ENCODE data around the gene TRIM2.

Gene TRIM2

GRCh38 chr4:153270361-153270760, 66.1 kb downstream of the TRIM2 start:
- TF ChIP-seq POLR2AphosphoS5 (IDR thresholded peaks at IDR 0.05; ENCODE audit: low read depth) (no peak), SPI1 (IDR thresholded peaks at IDR 0.05; ENCODE audit: borderline replicate concordance, low read depth) (no peak), CTCF (IDR thresholded peaks at IDR 0.05; ENCODE audit: insufficient read depth, low read length) (no peak), REST (IDR thresholded peaks at IDR 0.05; ENCODE audit: insufficient replicate concordance, low read depth) (no peak), GABPA (IDR thresholded peaks at IDR 0.05; ENCODE audit: low read depth) (no peak)
- DNase-seq (ENCODE audit: low read depth in 1 of 2, low spot score in 1 of 2) = no peak
- Histone ChIP-seq H3K27me3 (ENCODE audit: insufficient read depth, poor library complexity, severe bottlenecking) (no peaks in the 10 kb centered on the region), H3K4me3 (replicated peaks; ENCODE audit: insufficient read depth, low read length) (no peak overlapping the region), H3K27ac (replicated peaks) (no peak overlapping the region)

GRCh38 chr4:153271820-153272219, 67.6 kb downstream of the TRIM2 start:
- DNase-seq (ENCODE audit: low read depth in 1 of 2, low spot score in 1 of 2) = no peak
- Histone ChIP-seq H3K27ac (replicated peaks) (no peak overlapping the region), H3K4me3 (replicated peaks; ENCODE audit: insufficient read depth, low read length) (no peak overlapping the region), H3K27me3 (ENCODE audit: insufficient read depth, poor library complexity, severe bottlenecking) (no peaks in the 10 kb centered on the region)
- TF ChIP-seq GABPA (IDR thresholded peaks at IDR 0.05; ENCODE audit: low read depth) (no peak), POLR2AphosphoS5 (IDR thresholded peaks at IDR 0.05; ENCODE audit: low read depth) (no peak), REST (IDR thresholded peaks at IDR 0.05; ENCODE audit: insufficient replicate concordance, low read depth) (no peak), SPI1 (IDR thresholded peaks at IDR 0.05; ENCODE audit: borderline replicate concordance, low read depth) (no peak), CTCF (IDR thresholded peaks at IDR 0.05; ENCODE audit: insufficient read depth, low read length) (no peak)

- no peak for TF ChIP-seq REST (IDR thresholded peaks at IDR 0.05; ENCODE audit: insufficient replicate concordance, low read depth)
- no peak for TF ChIP-seq POLR2AphosphoS5 (IDR thresholded peaks at IDR 0.05; ENCODE audit: low read depth)
- no peak for TF ChIP-seq SPI1 (IDR thresholded peaks at IDR 0.05; ENCODE audit: borderline replicate concordance, low read depth)
- TF ChIP-seq GABPA (IDR thresholded peaks at IDR 0.05; ENCODE audit: low read depth) = no peak
- no peak for TF ChIP-seq CTCF (IDR thresholded peaks at IDR 0.05; ENCODE audit: insufficient read depth, low read length)
Observed at GRCh38 chr4:153273751-153274150, 69.5 kb downstream of the TRIM2 start.

More at GRCh38 chr4:153273751-153274150, 69.5 kb downstream of the TRIM2 start:
- Histone ChIP-seq H3K4me3 (replicated peaks; ENCODE audit: insufficient read depth, low read length) (no peak overlapping the region), H3K27ac (replicated peaks) (no peak overlapping the region), H3K27me3 (ENCODE audit: insufficient read depth, poor library complexity, severe bottlenecking) (no peaks in the 10 kb centered on the region)
- DNase-seq (ENCODE audit: low read depth in 1 of 2, low spot score in 1 of 2) = no peak

All from HL-60 (cell line).